Left kidney (tissue), 8 donors: Measurements from ENCODE around the gene FLT1. TPM values are rescaled to one million over a fixed set of nuclear protein-coding genes. Genes with fewer than 3 reads are reported as not detected.
A peak's percentile ranks its signal among the peaks of the same experiment; 100 is the strongest.

Experiments
- DNase-seq: peaks from one replicate; pipeline ENCODE4 v3.0.0-alpha.2; 2013
- long read RNA-seq, 8 donors: transcript quantifications; one replicate each; lab custom pipeline, GENCODE V29; 2026
- polyA plus RNA-seq: library from polyadenylated mRNA; unstranded; fragments of 120-200 nt; gene quantifications from one replicate; pipeline ENCODE4 v1.2.1, GENCODE V29; 2013; ENCODE audit not compliant: insufficient read length

Gene FLT1, protein sequence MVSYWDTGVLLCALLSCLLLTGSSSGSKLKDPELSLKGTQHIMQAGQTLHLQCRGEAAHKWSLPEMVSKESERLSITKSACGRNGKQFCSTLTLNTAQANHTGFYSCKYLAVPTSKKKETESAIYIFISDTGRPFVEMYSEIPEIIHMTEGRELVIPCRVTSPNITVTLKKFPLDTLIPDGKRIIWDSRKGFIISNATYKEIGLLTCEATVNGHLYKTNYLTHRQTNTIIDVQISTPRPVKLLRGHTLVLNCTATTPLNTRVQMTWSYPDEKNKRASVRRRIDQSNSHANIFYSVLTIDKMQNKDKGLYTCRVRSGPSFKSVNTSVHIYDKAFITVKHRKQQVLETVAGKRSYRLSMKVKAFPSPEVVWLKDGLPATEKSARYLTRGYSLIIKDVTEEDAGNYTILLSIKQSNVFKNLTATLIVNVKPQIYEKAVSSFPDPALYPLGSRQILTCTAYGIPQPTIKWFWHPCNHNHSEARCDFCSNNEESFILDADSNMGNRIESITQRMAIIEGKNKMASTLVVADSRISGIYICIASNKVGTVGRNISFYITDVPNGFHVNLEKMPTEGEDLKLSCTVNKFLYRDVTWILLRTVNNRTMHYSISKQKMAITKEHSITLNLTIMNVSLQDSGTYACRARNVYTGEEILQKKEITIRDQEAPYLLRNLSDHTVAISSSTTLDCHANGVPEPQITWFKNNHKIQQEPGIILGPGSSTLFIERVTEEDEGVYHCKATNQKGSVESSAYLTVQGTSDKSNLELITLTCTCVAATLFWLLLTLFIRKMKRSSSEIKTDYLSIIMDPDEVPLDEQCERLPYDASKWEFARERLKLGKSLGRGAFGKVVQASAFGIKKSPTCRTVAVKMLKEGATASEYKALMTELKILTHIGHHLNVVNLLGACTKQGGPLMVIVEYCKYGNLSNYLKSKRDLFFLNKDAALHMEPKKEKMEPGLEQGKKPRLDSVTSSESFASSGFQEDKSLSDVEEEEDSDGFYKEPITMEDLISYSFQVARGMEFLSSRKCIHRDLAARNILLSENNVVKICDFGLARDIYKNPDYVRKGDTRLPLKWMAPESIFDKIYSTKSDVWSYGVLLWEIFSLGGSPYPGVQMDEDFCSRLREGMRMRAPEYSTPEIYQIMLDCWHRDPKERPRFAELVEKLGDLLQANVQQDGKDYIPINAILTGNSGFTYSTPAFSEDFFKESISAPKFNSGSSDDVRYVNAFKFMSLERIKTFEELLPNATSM (N-terminal part only)
- 33.8 TPM for polyA plus RNA-seq
- long read RNA-seq, donor 1, full-length matches to known transcripts, result 8 of 15 reads
- long read RNA-seq, donor 1, partial matches to known transcripts, result 7 of 15 reads
- long read RNA-seq, donor 1, other reads (novel, unspliced or antisense), result 0 of 15 reads
- long read RNA-seq, donor 2, full-length matches to known transcripts, result 4 of 4 reads
- long read RNA-seq, donor 2, partial matches to known transcripts, result 0 of 4 reads
- long read RNA-seq, donor 2, other reads (novel, unspliced or antisense), result 0 of 4 reads
- long read RNA-seq, donor 3, full-length matches to known transcripts, result 1 of 1 reads
- long read RNA-seq, donor 3, partial matches to known transcripts, result 0 of 1 reads
- long read RNA-seq, donor 3, other reads (novel, unspliced or antisense), result 0 of 1 reads
- long read RNA-seq, donor 4, result 0 reads
- long read RNA-seq, donor 5, full-length matches to known transcripts, result 5 of 5 reads
- long read RNA-seq, donor 5, partial matches to known transcripts, result 0 of 5 reads
- long read RNA-seq, donor 5, other reads (novel, unspliced or antisense), result 0 of 5 reads
- long read RNA-seq, donor 6, full-length matches to known transcripts, result 6 of 11 reads
- long read RNA-seq, donor 6, partial matches to known transcripts, result 5 of 11 reads
- long read RNA-seq, donor 6, other reads (novel, unspliced or antisense), result 0 of 11 reads
- long read RNA-seq, donor 7, full-length matches to known transcripts, result 2 of 2 reads
- long read RNA-seq, donor 7, partial matches to known transcripts, result 0 of 2 reads
- long read RNA-seq, donor 7, other reads (novel, unspliced or antisense), result 0 of 2 reads
- long read RNA-seq, donor 8, full-length matches to known transcripts, result 1 of 1 reads
- long read RNA-seq, donor 8, partial matches to known transcripts, result 0 of 1 reads
- long read RNA-seq, donor 8, other reads (novel, unspliced or antisense), result 0 of 1 reads

DNA sequence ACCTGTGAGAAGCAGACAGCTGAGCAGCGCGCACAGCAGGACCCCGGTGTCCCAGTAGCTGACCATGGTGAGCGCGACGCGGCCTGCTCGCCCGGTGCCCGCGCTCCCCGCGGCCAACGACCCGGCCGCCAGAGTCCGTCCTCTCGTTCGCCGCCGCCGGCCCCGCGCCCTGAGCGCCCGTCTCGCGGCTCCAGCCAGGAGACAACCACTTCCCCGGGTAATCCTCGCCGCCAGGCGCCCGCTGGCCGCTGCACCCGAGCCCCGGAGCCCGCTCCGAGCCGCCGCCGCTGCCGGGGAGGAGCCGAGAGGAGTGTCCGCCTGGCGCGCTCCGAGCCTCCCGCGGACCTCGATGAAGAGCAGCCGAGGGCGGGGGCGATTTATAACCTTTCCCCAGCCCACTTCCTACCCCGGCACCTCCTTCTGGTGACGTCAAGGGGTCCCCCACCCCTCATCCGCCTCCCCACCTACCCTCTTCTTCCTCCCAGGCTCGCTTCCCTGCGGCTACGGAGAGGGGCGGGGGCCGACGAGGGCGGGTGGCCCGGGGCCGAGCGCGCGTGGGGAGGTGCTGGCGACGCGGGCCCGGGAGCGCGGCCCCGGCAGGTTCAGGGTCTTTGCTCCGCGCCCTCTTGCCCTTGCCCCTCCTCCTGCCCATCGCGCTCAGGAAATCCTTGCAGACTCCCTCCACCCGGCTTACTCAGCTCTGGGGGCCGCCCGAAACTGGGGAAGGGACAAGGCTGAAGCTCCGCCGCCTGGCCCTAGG lies at the start of gene FLT1:
FLT1 (minus strand) TSS at position 351 of the 760 bp plus-strand sequence; CDS start at position 66, 285 bp downstream.
- no peak for DNase-seq

DNA sequence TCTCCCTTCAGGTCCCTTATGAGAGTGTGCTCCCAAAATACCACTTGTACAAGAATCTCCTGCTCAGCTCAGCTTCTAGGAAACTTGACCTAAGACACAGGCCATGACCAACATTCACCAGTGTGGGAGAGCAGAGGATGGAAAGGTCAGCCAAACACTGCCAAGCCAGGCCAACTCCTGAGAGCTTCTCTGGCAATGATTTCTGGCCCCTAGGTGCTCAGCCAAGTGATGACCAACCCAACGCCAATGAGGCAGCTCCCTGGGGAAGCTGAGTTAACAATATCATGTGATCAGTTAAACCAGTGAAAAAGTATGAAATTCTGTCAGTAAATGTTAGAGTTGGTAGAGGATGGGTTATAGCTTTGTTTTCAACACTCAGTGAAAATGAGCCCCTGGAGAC lies 49.1 kb upstream of the FLT1 start:
- no peak for DNase-seq

DNA sequence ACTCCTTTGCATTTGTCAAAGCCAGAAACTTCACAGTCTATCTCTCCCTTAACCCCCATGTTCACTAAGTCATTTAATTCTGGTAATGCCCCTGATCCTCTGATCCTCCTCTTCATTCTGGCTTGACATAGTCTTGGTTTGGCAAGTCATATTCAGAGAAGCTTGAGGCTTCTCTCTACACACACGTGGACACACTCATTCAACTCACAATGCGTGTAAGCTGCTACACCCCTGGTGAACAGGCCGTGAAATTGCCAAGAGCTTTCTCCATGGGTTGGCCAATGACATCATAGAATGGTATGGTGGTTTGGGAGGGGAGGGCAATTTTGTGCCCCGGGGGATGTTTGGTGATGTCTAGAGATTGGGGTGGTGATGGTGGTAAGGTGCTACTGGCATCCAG lies 47.9 kb upstream of the FLT1 start:
- no peak for DNase-seq

DNA sequence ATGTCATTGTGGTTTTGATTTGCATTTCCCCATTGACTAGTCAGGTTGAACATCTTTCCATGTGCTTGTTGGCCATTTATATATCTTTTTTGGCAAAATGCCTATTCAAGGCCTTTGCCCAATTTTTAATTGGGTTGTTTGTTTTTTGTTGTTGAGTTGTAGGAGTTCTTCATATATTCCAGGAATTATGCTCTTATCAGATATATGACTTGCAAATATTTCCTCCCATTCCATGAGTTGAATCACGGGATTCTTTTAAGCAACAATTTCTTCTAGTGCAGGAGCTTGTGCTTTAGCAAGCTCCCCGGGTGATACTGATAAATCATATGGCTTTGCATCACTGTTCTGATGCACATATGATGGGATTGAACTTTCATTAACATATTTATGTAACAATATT lies 47.0 kb upstream of the FLT1 start:
- no peak for DNase-seq

DNA sequence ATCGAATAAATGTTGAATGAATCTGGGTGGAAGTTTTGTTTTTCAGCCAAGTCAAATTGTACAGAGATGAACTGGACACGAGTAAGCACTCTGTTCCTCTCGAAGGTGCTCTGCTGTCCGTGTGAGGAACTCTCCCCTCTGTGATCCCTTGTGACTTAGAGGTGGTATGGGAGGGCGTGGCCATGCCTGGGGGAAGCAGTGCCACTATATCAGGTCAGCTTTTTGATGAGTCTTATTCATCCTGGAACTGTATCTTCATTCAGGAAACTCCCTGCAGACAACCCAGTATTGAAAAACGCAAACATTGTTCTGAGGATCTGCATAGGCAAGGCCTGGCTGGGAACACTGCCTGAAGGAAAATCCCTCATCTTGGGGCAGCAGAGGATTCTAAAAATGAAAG lies 45.7 kb upstream of the FLT1 start:
- DNase-seq, result no peak

DNA sequence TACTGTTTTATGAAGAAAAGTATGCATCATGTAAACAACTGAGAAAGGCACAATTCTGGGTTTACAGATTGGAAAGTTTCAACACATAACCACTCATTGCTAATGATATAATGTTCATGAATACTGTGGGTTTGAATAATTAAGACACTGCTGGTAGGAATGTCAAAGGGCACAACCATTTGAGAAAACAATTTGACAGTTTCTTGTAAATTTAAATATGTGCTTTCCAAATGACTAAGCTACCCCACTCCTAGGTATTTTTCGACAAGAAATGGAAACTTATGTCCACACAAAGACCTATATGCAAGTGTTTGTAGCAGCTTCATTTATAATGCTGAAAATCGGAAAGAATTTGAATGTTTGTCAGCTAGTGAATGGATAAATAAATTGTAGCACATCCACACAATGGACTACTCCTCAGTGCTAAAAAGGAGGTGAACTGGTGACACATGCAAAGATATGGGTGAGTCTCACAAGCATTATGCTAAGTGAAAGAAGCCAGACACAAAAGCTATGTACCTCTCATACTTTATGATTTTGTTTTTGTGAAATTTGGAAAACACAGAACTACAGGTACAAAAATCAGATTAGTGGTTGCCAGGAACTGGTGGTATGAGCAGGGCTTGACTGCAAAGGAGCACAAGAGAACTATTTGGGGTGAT lies 44.8 kb upstream of the FLT1 start:
- DNase-seq, result no peak

DNA sequence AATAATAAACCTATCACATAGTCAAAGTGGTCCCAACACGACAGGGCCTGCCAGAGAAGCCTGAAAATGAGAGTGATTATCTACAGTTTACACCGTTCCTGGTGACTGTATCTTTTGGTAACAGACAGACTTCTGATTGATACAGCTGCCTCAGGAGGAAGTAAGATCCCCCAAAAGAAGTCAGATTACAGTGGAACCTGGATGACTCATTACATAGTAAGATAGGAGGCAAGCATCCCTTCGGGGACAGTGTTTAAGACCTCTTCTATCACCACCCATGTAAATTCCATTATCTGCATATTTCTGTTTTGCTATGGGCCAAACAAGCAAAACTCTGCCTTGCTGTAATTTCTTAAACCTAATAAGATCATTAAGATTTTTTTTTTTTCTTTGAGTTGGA lies 44.0 kb upstream of the FLT1 start:
- no peak for DNase-seq

DNA sequence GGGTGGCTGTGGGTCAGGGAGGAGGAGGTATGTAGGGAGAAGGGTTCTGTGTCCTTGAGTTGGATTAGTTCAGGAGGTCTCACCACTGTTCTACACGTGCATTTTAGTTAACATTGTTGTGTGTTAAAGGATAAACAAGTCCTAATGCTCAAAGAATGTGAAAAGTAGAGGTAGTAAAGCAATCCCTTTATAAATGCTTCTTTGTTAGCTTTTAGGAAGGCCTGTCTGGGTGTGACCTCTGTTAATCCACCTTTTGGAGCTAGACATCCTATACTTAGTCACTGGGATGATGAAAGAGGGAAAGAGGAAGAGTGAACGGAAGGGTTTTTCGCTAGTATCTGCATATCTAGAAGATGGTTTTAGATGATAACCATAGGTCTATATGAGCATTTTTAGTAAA lies 42.2 kb upstream of the FLT1 start:
- no peak for DNase-seq

DNA sequence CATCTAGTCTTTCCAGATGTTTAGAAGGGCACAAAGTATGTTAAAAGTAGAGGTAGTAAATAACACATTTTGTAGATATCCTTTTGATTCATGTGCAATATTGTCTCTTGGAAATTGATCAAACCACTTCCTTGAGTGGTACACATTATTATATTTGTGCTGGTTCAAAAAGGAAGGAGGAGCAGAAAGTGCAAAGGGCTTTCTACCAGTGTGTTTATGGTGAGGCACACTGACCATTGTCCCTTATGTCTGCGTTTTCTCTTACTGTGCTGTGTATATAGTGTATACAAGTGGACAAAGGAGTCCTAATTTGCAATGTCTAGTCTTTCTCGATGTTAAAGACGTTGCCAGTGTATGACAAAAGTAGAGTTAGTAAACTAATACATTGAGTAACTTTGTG lies 41.4 kb upstream of the FLT1 start:
- DNase-seq, result no peak

DNA sequence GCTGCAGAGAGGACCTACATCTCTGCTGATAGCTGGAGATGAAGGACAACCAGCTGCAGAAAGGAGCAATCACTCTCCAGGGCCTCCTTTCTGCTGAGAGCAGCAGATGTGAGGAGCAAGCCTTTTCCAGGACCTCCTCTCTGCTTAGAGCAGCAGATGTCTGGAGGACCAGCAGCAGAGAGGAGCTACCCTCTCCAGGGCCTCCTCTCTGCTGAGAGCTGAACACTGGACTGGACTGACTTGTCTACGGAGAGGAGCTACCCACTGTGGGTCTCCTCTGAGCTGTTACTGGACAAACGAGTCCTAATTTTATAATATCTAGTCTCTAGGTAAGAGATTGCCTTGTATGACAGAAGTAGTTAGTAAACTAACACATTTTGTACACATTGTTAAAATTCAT lies 40.8 kb upstream of the FLT1 start:
- no peak for DNase-seq

DNA sequence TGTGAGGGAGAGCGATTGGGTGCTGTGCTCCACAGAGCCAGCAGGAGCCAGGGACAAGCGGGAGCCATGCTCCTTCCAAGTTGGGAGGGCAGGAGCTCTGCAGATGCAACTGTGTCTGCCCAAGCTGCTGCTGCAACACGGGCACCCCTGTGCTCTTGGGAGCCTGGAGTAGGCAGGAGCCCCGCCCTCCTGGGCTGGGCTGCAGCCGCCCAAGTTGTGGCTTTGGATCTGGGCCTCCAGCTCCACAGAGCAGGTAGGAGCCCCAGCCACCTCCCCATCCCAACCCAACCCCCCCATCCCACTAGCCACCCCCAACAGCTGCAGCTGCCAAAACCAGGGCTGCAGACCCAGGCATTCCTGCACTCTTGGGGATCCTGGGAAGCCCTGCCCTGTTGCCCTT lies 39.9 kb upstream of the FLT1 start:
- DNase-seq, result no peak

DNA sequence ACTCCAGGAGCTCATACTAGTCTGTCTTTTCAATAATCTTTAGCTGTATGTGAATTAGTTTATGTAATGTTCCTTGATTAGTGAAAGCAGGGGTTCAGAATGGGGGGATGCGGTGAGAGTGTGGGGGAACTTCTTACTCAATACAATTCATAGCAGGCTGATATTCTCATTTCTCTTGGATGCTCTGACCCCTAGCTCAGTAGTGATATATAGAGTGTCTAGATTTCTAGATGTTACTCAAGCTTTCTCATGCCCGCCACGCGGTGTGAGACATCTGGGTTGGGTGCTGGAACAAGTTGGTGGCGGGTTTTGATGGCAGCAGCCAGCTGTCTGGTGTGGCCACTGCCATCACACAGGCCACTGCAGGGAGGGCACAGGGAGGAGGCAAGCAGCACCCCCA lies 39.3 kb upstream of the FLT1 start:
- no peak for DNase-seq

DNA sequence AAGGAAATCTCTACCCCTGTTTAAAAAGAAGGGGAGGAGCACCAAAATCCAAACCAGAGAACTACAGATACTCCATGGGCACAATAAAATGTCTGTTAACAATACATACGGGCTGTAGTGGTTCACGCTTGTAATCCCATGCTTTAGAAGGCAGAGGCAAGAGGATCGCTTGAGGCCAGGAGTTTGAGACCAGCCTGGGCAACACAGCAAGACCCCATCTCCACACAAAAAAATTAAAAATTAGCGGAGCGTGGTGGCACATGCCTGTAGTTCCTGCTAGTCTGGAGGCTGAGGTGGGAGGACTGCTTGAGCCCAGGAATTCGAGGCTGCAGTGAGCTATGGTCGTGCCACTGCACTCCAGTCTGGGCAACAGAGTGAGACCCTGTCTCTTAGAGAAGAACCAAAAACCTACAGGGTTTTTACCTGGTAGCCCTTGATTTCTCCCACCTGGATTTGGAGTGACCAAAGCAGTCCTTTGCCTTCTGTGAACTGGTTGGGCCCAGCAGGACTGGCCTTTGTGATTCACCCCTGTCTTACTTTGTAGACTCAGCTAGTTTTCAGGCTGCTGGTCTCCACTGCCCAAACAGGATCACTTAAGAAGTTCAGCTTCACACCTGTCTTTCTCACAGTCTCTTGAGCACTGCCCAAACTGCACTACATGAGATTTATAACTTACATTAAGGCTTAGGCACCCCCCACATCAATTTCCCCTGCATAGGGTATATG lies 38.7 kb upstream of the FLT1 start:
- DNase-seq, result no peak

DNA sequence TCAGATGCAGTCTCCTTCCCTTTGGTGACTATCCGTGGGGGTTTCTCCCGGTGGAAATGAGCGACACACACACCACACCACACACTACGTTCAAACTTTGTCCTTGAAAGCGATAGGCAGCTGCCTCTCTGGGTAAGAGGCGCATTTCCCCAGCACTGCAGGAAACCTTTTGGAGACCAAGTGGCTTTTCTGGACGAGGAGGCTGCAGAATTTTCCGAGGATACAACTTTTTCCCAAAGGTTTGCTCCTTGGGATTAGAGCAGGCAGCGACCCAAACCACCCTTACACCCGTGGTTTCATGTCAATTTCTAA lies 38.2 kb upstream of the FLT1 start:
- DNase-seq, result no peak

DNA sequence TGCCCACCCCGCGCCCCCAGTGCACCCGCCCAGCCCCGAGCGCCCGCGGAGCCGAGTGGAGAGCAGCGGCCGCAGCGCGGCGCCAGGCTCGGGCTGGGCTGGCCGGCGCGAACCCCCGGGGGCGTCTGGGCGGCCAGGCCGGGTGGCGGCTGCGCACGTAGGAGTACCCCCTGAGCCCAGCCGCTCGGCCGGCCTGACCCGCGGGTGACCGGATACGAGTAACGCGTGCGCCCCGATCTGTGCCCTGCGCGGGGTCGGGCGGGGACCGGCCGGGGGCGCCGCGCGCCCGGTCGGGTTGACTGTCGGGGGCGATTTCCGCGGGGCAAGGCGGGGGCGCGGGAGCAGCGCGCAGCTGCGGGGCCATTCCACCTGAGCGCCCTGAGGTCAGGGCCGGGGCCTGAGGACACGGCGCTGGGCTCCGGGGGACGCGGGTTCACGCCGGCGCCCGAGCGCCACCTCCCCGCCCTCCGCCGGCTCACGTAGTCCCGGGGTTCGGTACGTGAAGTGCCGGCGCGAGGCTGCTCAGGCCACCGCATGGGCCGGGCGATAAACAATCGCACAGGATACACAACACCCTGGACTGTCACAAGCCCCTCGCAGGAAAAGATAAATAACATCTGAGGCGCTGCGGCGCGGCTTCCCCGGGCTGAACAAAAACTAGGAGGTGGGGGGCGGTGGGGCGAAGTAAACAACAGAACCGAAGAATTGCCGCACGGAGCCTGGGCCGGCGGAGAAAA lies 37.6 kb upstream of the FLT1 start:
- peak; percentile 41 for DNase-seq

DNA sequence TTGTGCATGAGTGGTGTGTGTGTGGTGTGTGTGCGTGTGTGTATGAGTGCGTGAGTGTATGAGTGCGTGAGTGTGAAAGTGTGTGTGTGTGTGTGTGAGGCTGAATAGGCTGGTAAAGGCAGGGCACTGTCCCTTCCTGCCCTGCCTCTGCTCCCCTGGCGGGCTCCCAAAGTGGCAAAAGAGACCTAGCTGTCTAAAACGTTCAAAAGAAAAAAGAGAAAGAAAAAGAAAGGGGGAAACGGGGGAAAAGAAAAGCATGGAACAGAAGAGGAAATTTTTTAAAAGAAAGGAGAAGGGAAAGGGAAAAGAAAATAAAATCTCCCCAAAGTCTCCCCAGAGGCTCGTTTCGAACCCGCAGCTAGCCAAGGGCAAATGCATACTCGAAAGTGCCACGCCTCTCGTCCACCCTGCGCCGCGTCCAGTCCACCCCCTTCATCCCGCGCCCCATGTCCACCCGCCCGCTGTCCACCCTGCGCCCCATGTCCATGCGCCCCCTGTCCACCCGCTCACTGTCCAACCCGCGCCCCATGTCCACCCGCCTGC lies 37.0 kb upstream of the FLT1 start:
- no peak for DNase-seq

DNA sequence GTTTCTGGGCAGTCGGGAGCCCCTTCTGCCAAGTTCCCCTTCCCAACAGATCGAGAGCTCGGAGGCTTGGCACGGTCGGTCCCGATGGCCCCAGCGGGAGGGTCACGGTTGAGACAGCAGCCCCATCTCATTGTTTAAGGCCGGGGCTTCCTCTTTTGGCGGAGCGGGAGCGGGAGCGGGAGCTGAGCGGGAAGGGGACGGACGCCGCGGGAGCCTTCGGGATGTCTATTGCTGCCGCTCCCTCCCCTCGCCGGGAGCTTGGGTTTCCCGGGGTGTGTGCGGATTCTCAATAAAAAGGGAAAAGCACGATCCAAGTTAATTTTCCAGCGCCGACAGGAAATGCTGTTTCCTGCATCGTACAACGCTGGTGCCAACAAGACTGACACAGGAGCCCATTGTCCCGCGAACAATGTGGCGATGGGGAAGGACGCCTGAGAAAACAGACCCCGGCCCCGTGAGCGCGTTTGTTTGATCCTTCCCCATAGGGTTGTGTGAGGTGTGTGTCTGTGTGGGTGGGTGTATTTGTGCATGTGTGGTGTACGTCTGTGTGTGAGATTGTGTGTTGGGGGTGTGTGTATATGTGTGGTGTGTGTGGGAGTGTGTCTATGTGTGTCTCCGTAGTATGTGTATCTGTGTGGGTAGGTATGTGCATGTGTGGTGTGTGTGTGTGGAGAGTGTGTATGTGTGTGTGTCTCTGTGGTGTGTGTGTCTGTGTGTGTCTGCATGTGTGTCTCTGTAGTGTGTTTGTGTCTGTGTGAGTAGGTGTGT lies 36.3 kb upstream of the FLT1 start:
- DNase-seq, result peak; percentile 46
